Ammon's horn (tissue), 1 donor: ENCODE results near the gene CLTB.
"Not testable (repeated sequence)": the region's sequence is repeated elsewhere in the genome, so short reads cannot be mapped to it uniquely, and the experiment has no call there.

ENCODE experiments used
- DNase-seq: peaks from one replicate; pipeline ENCODE4 v3.0.0-alpha.2; 2016; ENCODE audit warnings: low spot score

CLTB gene

GRCh38 chr5:176415952-176416924 lies at the start of gene CLTB:
TSS of gene CLTB (minus strand) at chr5:176416539. CDS start at chr5:176416363, 176 bp downstream.
- peak; percentile 93 for DNase-seq

- DNase-seq, result no peak
These were observed 46.9 kb upstream of the CLTB start for GRCh38 chr5:176463113-176463764.

GRCh38 chr5:176461349-176461748 lies 45.0 kb upstream of the CLTB start:
- no peak for DNase-seq

- DNase-seq, result no peak
These were observed 42.7 kb upstream of the CLTB start for GRCh38 chr5:176458904-176459561.

- no peak for DNase-seq
These were observed 38.5 kb upstream of the CLTB start for GRCh38 chr5:176454724-176455394.

- no peak for DNase-seq
These were observed 33.7 kb upstream of the CLTB start for GRCh38 chr5:176450077-176450476.

GRCh38 chr5:176447978-176448608 lies 31.8 kb upstream of the CLTB start, which contains the start of gene FAF2:
TSS of gene FAF2 (plus strand) at chr5:176448385. CDS start at chr5:176448408, 23 bp downstream.
- peak; percentile 96 for DNase-seq

GRCh38 chr5:176447591-176447977 lies 31.2 kb upstream of the CLTB start:
- no peak for DNase-seq

- DNase-seq, result peak; percentile 9
These were observed 30.7 kb upstream of the CLTB start for GRCh38 chr5:176446884-176447590.

- no peak for DNase-seq
These were observed 29.8 kb upstream of the CLTB start for GRCh38 chr5:176446028-176446665.

- no peak for DNase-seq
These were observed 28.4 kb upstream of the CLTB start for GRCh38 chr5:176444742-176445141.

- not testable (repeated sequence) for DNase-seq
These were observed 26.6 kb upstream of the CLTB start for GRCh38 chr5:176442911-176443310.

GRCh38 chr5:176441921-176442323 lies 25.6 kb upstream of the CLTB start:
- DNase-seq, result no peak

GRCh38 chr5:176440927-176441706 lies 24.8 kb upstream of the CLTB start:
- no peak for DNase-seq

GRCh38 chr5:176438959-176439757 lies 22.8 kb upstream of the CLTB start:
- DNase-seq, result no peak

- DNase-seq, result no peak
These were observed 20.3 kb upstream of the CLTB start for GRCh38 chr5:176436656-176437055.

- no peak for DNase-seq
These were observed 16.4 kb upstream of the CLTB start for GRCh38 chr5:176432707-176433106.

GRCh38 chr5:176429972-176430371 lies 13.6 kb upstream of the CLTB start:
- no peak for DNase-seq

GRCh38 chr5:176427971-176428370 lies 11.6 kb upstream of the CLTB start:
- no peak for DNase-seq
